ENCODE measurements around the gene ZFAND4.
A peak's percentile ranks its signal among the peaks of the same experiment; 100 is the strongest.
"Not testable (repeated sequence)": the region's sequence is repeated elsewhere in the genome, so short reads cannot be mapped to it uniquely, and the experiment has no call there.

Gene ZFAND4

GRCh38 chr10:45585131-45585530, 87.4 kb downstream of the ZFAND4 start:
- Histone ChIP-seq H3K4me1 (peaks cover 11 to 25% (median 21%) of the 10 kb centered on the region in 10 experiments), H4K20me1 (peaks cover 0 to 30% (median 0%) of the 10 kb centered on the region in 11 experiments; a peak in 3 of 22 replicates), H3K36me3 (peaks cover 5 to 29% (median 17%) of the 10 kb centered on the region in 11 experiments; a peak in 19 of 22 replicates), H3K4me3 (no peak overlapping the region), H3K27ac (no peak overlapping the region), H3K9ac (no peak overlapping the region), H3K27me3 (no peaks in the 10 kb centered on the region), H3K4me2 (no peak overlapping the region), H3K9me3 (replicated peaks in 1 of 11) (peaks cover 29 to 45% (median 37%) of the 10 kb centered on the region in 11 experiments)
- no peak for TF ChIP-seq Cebpa-rat (IDR thresholded peaks at IDR 0.05)

GRCh38 chr10:45582386-45582781, 90.2 kb downstream of the ZFAND4 start:
- Histone ChIP-seq H3K27me3 (no peaks in the 10 kb centered on the region), H3K27ac (no peak overlapping the region), H3K9ac (no peak overlapping the region), H4K20me1 (peaks cover 0 to 43% (median 0%) of the 10 kb centered on the region in 11 experiments; a peak in 3 of 22 replicates), H3K4me1 (peaks cover 14 to 35% (median 27%) of the 10 kb centered on the region in 10 experiments), H3K9me3 (replicated peaks in 1 of 11) (peaks cover 15 to 30% (median 25%) of the 10 kb centered on the region in 11 experiments), H3K36me3 (peaks cover 0 to 14% (median 6%) of the 10 kb centered on the region in 11 experiments; a peak in 6 of 22 replicates), H3K4me2 (peak overlapping the region in 4 of 11 experiments; percentile 90 to 98 (median 94); a peak in 6 of 22 replicates), H3K4me3 (no peak overlapping the region)
- no peak for TF ChIP-seq Cebpa-rat (IDR thresholded peaks at IDR 0.05)

- H3K4me3 ChIP-seq, result no peak overlapping the region; a peak in 1 of 20 replicates
- H3K9me3 ChIP-seq (replicated peaks in 1 of 11), result peaks cover 9 to 24% (median 19%) of the 10 kb centered on the region in 11 experiments
- no peaks in the 10 kb centered on the region for H3K27me3 ChIP-seq
- H3K27ac ChIP-seq, result peak overlapping the region in 3 of 11 experiments; percentile 48 to 71 (median 62); a peak in 3 of 22 replicates
- no peak for TF ChIP-seq Cebpa-rat (IDR thresholded peaks at IDR 0.05)
- H3K36me3 ChIP-seq, result peaks cover 0 to 11% (median 4%) of the 10 kb centered on the region in 11 experiments; a peak in 6 of 22 replicates
- peak overlapping the region; percentile 85 to 98 (median 92) for H3K4me2 ChIP-seq
- peaks cover 0 to 49% (median 0%) of the 10 kb centered on the region in 11 experiments; a peak in 3 of 22 replicates for H4K20me1 ChIP-seq
- H3K9ac ChIP-seq, result peak overlapping the region in 1 of 11 experiments; percentile 60; a peak in 1 of 22 replicates
- H3K4me1 ChIP-seq, result peaks cover 14 to 35% (median 27%) of the 10 kb centered on the region in 10 experiments
Measured at GRCh38 chr10:45581582-45582385, 90.8 kb downstream of the ZFAND4 start.

DNA sequence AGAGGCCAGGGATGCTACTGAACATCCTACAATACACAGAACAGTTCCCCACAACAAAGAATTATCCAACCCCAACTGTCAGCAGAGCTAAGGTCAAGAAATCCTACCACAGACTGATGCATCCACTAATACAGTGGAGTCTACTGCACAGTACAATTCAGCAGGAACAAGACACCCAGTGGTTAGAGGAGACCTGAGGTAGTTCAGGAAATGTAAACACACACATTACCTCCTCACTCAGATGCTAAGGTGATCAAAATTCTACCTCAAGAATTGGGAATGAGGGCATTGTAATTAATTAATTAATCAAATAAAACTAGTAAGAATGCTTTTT, 91.4 kb downstream of the ZFAND4 start:
- H3K36me3 ChIP-seq, result peaks cover 0 to 5% (median 2%) of the 10 kb centered on the region in 11 experiments; a peak in 5 of 22 replicates
- H4K20me1 ChIP-seq, result peaks cover 0 to 52% (median 0%) of the 10 kb centered on the region in 11 experiments; a peak in 3 of 22 replicates
- no peak for TF ChIP-seq Cebpa-rat (IDR thresholded peaks at IDR 0.05)
- H3K9me3 ChIP-seq (replicated peaks in 1 of 11), result peaks cover 3 to 18% (median 13%) of the 10 kb centered on the region in 11 experiments
- peaks cover 14 to 35% (median 27%) of the 10 kb centered on the region in 10 experiments for H3K4me1 ChIP-seq
- H3K27ac ChIP-seq, result peak overlapping the region in 8 of 11 experiments; percentile 35 to 71 (median 56); a peak in 15 of 22 replicates
- no peaks in the 10 kb centered on the region for H3K27me3 ChIP-seq
- H3K4me2 ChIP-seq, result peak overlapping the region; percentile 85 to 98 (median 92)
- peak overlapping the region in 10 of 11 experiments; percentile 43 to 71 (median 60); a peak in 13 of 22 replicates for H3K9ac ChIP-seq
- peak overlapping the region in 6 of 10 experiments; percentile 43 to 59 (median 48); a peak in 10 of 20 replicates for H3K4me3 ChIP-seq

GRCh38 chr10:45580371-45581215, 92.0 kb downstream of the ZFAND4 start:
- H3K4me3 ChIP-seq, result peak overlapping the region; percentile 29 to 61 (median 48); a peak in 19 of 20 replicates
- peak overlapping the region; percentile 85 to 98 (median 92) for H3K4me2 ChIP-seq

DNA sequence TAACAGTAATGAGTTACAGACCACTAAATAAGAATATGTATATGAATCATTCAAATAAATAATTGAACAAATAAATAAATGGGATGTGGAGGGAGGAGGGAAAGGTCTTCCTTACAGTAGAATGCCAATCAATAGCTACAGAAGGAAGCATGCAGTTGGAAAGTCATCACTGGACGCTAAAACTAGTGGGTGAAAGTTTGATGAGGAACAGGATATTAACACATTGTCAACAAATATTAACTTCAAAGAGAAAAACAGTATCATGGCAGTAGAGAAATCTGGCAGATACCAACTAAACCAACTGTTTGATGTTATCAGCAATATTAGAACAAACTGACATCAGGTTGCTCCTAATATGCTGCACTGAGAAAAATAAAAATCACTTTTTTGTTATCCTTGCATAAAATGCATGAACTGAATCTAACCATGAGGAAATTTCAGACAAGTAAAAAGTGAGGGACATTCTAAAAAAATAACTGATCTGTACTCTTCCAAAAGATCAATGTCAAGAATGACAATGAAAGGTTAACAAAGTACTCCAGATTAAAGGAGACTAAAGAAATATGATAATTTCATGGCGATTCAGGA, 94.1 kb downstream of the ZFAND4 start:
- no peak overlapping the region for H3K4me3 ChIP-seq
- H3K9me3 ChIP-seq (replicated peaks in 1 of 11), result no peaks in the 10 kb centered on the region
- no peaks in the 10 kb centered on the region for H3K36me3 ChIP-seq
- H3K9ac ChIP-seq, result no peak overlapping the region
- TF ChIP-seq Cebpa-rat (IDR thresholded peaks at IDR 0.05), result no peak
- peaks cover 14 to 35% (median 27%) of the 10 kb centered on the region in 10 experiments for H3K4me1 ChIP-seq
- H4K20me1 ChIP-seq, result peaks cover 0 to 46% (median 0%) of the 10 kb centered on the region in 11 experiments; a peak in 3 of 22 replicates
- no peak overlapping the region for H3K4me2 ChIP-seq
- no peaks in the 10 kb centered on the region for H3K27me3 ChIP-seq
- no peak overlapping the region for H3K27ac ChIP-seq

More at GRCh38 chr10:45580371-45581215, 92.0 kb downstream of the ZFAND4 start:
- Histone ChIP-seq H3K4me1 (peaks cover 14 to 35% (median 27%) of the 10 kb centered on the region in 10 experiments), H3K9ac (peak overlapping the region; percentile 43 to 71 (median 60); a peak in 21 of 22 replicates), H3K36me3 (peaks cover 0 to 4% (median 0%) of the 10 kb centered on the region in 11 experiments; a peak in 1 of 22 replicates), H3K9me3 (replicated peaks in 1 of 11) (peaks cover 0 to 14% (median 11%) of the 10 kb centered on the region in 11 experiments; a peak in 19 of 22 replicates), H3K27ac (peak overlapping the region in 10 of 11 experiments; percentile 32 to 71 (median 54); a peak in 20 of 22 replicates), H4K20me1 (peaks cover 0 to 52% (median 0%) of the 10 kb centered on the region in 11 experiments; a peak in 3 of 22 replicates), H3K27me3 (no peaks in the 10 kb centered on the region)
- no peak for TF ChIP-seq Cebpa-rat (IDR thresholded peaks at IDR 0.05)

DNA sequence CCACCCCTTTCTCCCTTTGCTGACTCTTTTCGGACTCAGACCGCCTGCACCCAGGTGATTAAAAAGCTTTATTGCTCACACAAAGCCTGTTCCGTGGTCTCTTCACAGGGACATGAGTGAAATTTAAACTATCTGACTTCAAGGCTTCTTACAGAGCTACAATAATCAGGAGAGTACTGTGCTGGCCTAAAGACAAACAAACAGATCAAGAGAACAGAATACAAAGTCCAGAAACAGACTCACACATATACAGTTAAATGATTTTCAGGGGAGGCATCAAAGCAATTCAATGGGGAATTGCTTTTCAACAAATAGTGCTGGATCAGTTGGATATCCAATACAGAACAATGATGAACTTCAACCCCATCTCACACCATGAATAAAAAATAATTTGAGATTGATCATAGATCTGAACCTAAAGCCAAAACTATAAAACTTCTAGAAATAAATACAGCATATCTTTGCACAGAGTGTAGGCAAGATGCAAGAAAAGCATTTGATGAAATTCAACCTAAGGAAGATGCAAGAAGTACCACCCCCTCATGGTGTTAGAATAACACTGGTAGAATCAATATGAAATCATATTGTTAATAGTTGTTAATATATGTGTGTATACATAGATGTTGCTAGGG, 96.5 kb downstream of the ZFAND4 start:
- Histone ChIP-seq H3K4me1 (peaks cover 9 to 19% (median 16%) of the 10 kb centered on the region in 10 experiments), H3K4me2 (no peak overlapping the region)
- no peak for TF ChIP-seq Cebpa-rat (IDR thresholded peaks at IDR 0.05)

GRCh38 chr10:45575032-45575761, 97.4 kb downstream of the ZFAND4 start:
- H3K27ac ChIP-seq; H3K36me3 ChIP-seq; H3K4me3 ChIP-seq; H3K4me2 ChIP-seq; H3K27me3 ChIP-seq; H3K9ac ChIP-seq; H3K9me3 ChIP-seq (replicated peaks in 1 of 11): not testable (repeated sequence)
- Histone ChIP-seq H4K20me1 (peaks cover 0 to 32% (median 0%) of the 10 kb centered on the region in 11 experiments; a peak in 3 of 22 replicates), H3K4me1 (peaks cover 2 to 10% (median 7%) of the 10 kb centered on the region in 10 experiments; a peak in 16 of 20 replicates)

More for the DNA sequence above, 96.5 kb downstream of the ZFAND4 start:
- Histone ChIP-seq H3K27me3 (no peaks in the 10 kb centered on the region), H3K4me3 (no peak overlapping the region), H3K27ac (no peak overlapping the region), H3K36me3 (no peaks in the 10 kb centered on the region), H3K9ac (no peak overlapping the region), H4K20me1 (peaks cover 0 to 32% (median 0%) of the 10 kb centered on the region in 11 experiments; a peak in 3 of 22 replicates), H3K9me3 (replicated peaks in 1 of 11) (no peaks in the 10 kb centered on the region)

Measured in BLaER1 treated with 17β-estradiol and CSF1 and Interleukin-3, amounts not matched to agents 10 nM and 100 nM (cell line).